ENCODE measurements around the gene UBN1. TPM values are rescaled to one million over a fixed set of nuclear protein-coding genes. Genes with fewer than 3 reads are reported as not detected.

UBN1 gene
- total RNA-seq, 4 donors from 2014 or later = 24.5 to 47.4 (median 29.2) TPM

DNA sequence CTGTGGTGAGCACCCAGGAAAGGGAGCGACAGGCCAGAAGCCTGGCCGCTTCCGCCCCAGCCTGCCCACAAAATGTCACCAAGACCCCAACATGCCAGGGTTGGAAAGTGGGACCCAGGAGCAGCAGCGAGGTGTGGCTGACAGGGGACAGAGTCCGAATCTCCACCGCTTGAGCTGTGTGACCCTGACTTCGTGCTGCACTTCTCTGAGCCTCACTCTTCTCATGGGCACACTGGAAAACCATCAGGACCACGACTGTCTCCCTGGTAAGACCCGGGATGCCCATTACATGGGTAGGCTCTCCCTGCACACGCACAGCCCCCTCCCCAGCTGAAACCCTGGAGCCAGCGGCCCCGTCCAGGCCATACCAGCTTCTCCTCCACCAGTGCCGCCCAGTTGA lies 54.8 kb downstream of the UBN1 start:
- TF ChIP-seq EP300 (IDR thresholded peaks at IDR 0.05) (no peak), POLR2A (IDR thresholded peaks at IDR 0.05) (no peak)
- Histone ChIP-seq H3K4me1 (peaks cover 0 to 5% (median 0%) of the 10 kb centered on the region in 4 donors), H3K36me3 (peaks cover 0 to 50% (median 0%) of the 10 kb centered on the region in 3 donors), H3K9me3 (peaks cover 0 to 9% (median 0%) of the 10 kb centered on the region in 4 donors), H3K27me3 (peaks cover 0 to 9% of the 10 kb centered on the region in 2 donors), H3K27ac (no peak overlapping the region), H3K4me3 (no peak overlapping the region)
- no peak for DNase-seq (ENCODE audit: low spot score in 2 of 2)
- WGBS, 2 donors = 90 to 94% methylated on average over 13 of the region's 13 CpGs

DNA sequence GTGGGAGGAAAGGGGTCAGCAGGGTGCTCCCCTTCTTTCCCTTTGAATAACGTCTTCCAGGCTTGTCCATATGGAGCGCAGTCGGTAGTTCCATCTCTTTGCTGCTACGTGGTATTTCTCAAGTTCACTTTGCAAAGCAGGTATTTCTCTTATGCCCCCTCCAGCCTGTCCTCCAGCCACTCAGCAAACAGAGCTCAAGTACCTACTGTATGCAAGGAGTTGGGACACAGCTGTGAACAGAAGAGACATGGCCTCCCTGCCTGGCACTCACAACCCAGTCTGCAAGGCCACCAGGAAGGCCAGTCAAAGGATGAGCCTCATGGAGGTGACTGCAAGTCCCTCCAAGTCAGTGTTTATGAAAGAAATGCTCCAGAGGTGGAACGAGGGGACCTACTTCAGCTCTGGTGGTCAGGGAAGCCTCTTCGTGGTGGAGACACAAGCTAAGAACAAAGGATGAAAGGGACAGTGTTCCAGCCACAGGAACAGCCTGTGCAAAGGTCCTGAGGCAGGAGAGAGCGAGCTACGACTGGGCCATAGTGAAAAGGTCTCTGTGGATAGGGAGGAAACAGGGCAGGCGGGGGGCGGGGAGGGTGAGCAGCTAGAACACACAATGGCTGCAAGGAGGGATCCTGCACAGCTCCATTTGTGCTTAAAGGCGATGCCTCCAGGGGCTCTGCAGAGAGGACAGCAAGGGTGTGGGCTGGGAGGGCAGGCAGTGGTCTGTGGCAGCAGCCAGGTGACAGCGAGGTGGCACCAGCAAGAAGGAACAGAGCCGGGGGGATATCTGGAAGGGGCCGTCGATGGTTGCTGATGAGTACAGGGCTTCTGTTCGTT lies 57.0 kb downstream of the UBN1 start:
- Histone ChIP-seq H3K27ac (no peak overlapping the region), H3K4me3 (no peak overlapping the region), H3K4me1 (peaks cover 0 to 5% (median 0%) of the 10 kb centered on the region in 4 donors), H3K36me3 (peaks cover 0 to 28% (median 0%) of the 10 kb centered on the region in 3 donors), H3K9me3 (no peaks in the 10 kb centered on the region), H3K27me3 (peaks cover 0 to 9% of the 10 kb centered on the region in 2 donors)
- TF ChIP-seq EP300 (IDR thresholded peaks at IDR 0.05) = no peak
- TF ChIP-seq, protein P1, sequence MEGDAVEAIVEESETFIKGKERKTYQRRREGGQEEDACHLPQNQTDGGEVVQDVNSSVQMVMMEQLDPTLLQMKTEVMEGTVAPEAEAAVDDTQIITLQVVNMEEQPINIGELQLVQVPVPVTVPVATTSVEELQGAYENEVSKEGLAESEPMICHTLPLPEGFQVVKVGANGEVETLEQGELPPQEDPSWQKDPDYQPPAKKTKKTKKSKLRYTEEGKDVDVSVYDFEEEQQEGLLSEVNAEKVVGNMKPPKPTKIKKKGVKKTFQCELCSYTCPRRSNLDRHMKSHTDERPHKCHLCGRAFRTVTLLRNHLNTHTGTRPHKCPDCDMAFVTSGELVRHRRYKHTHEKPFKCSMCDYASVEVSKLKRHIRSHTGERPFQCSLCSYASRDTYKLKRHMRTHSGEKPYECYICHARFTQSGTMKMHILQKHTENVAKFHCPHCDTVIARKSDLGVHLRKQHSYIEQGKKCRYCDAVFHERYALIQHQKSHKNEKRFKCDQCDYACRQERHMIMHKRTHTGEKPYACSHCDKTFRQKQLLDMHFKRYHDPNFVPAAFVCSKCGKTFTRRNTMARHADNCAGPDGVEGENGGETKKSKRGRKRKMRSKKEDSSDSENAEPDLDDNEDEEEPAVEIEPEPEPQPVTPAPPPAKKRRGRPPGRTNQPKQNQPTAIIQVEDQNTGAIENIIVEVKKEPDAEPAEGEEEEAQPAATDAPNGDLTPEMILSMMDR (IDR thresholded peaks at IDR 0.05) = no peak
- no peak for TF ChIP-seq POLR2A (IDR thresholded peaks at IDR 0.05)
- DNase-seq (ENCODE audit: low spot score in 2 of 2) = no peak
- WGBS, 2 donors = 75% methylated on average over 16 of the region's 16 CpGs

DNA sequence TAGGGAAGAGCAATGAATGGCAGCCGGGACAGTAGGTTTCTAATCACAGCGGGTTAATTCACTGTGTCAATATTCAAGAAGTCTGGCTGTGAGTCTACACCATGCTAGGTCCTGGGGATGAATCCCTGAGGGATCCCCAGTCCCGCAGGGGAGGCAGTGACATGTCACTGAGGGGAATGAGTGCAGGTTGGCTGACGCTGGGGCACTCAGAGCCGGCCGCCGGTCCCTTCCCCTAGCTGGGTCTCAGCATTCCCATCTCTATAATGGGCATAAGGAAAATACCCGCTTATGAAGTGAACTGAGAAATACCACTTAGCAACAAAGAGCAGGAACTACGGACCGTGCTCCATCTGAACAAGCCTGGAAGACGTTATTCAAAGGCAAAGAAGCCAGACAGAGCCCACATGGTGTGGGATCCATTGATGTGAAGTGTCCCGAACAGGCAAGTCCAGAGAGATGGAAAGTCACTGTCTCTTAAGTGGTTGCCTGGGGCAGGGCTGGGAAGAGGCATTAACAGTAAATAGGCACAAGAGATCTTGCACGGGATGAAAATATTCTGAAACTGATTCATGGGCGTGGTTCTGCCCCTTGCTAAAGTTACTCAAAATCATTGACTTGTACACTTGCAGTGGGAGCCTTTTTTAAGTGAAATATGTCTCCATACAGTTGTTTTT lies 57.8 kb downstream of the UBN1 start:
- Histone ChIP-seq H3K36me3 (peaks cover 0 to 21% (median 0%) of the 10 kb centered on the region in 3 donors), H3K27ac (no peak overlapping the region), H3K4me1 (peaks cover 0 to 5% (median 0%) of the 10 kb centered on the region in 4 donors), H3K9me3 (no peaks in the 10 kb centered on the region), H3K27me3 (peaks cover 0 to 9% of the 10 kb centered on the region in 2 donors), H3K4me3 (no peak overlapping the region)
- 76% methylated on average over 14 of the region's 14 CpGs for WGBS, 2 donors
- TF ChIP-seq, protein P1 (IDR thresholded peaks at IDR 0.05) = no peak
- TF ChIP-seq EP300 (IDR thresholded peaks at IDR 0.05) (no peak), POLR2A (IDR thresholded peaks at IDR 0.05) (no peak)
- no peak for DNase-seq (ENCODE audit: low spot score in 2 of 2)

GRCh38 chr16:4908854-4909401 lies 61.6 kb downstream of the UBN1 start:
- peaks cover 0 to under 1% of the 10 kb centered on the region in 2 donors for H3K27me3 ChIP-seq
- TF ChIP-seq EP300 (IDR thresholded peaks at IDR 0.05) (no peak), POLR2A (IDR thresholded peaks at IDR 0.05) (no peak)
- TF ChIP-seq, protein P1 (IDR thresholded peaks at IDR 0.05) = no peak
- DNase-seq (ENCODE audit: low spot score in 2 of 2) = no peak
- H3K9me3 ChIP-seq = no peaks in the 10 kb centered on the region
- H3K4me1 ChIP-seq = peaks cover 0 to 6% (median 0%) of the 10 kb centered on the region in 4 donors
- WGBS, 2 donors = 83 to 84% methylated on average over 5 of the region's 5 CpGs
- H3K27ac ChIP-seq = no peak overlapping the region
- H3K4me3 ChIP-seq = no peak overlapping the region
- peaks cover 0 to 5% (median 0%) of the 10 kb centered on the region in 3 donors for H3K36me3 ChIP-seq

- WGBS, 2 donors = 90% methylated on average over 7 of the region's 7 CpGs
Observed at GRCh38 chr16:4909825-4910224, 62.5 kb downstream of the UBN1 start.

More at GRCh38 chr16:4909825-4910224, 62.5 kb downstream of the UBN1 start:
- no peak for TF ChIP-seq EP300 (IDR thresholded peaks at IDR 0.05)
- TF ChIP-seq POLR2A (IDR thresholded peaks at IDR 0.05) = no peak
- TF ChIP-seq, protein P1 (IDR thresholded peaks at IDR 0.05) = no peak
- Histone ChIP-seq H3K4me1 (peaks cover 0 to 6% (median 0%) of the 10 kb centered on the region in 4 donors), H3K27ac (no peak overlapping the region), H3K4me3 (no peak overlapping the region), H3K9me3 (no peaks in the 10 kb centered on the region), H3K36me3 (no peaks in the 10 kb centered on the region), H3K27me3 (no peaks in the 10 kb centered on the region)
- no peak for DNase-seq (ENCODE audit: low spot score in 2 of 2)

Measured in tibial nerve (tissue), 4 donors.